DLD1 (cell line): ENCODE measurements around the gene FAR2.
"Not testable (repeated sequence)": the region's sequence is repeated elsewhere in the genome, so short reads cannot be mapped to it uniquely, and the experiment has no call there.

Experiments
- in situ Hi-C: cut with HindIII; loops from 2 replicates; pipeline ENCODE4 v1.10.0; 2017; ENCODE audit warnings: low sequenced_read_pairs

Gene FAR2

GRCh38 chr12:29148911-29149690, at the start of gene FAR2:
Gene FAR2 (plus strand): TSS chr12:29149278. CDS start chr12:29270450, 121,172 bp downstream.
- in situ Hi-C loops = no loop called here

GRCh38 chr12:29102741-29103140, 46.3 kb upstream of the FAR2 start:
- in situ Hi-C loops = no loop called here

GRCh38 chr12:29103539-29103974, 45.5 kb upstream of the FAR2 start:
- in situ Hi-C loops = no loop called here

GRCh38 chr12:29104516-29104915, 44.6 kb upstream of the FAR2 start:
- in situ Hi-C loops = no loop called here

GRCh38 chr12:29110506-29111442, 38.3 kb upstream of the FAR2 start:
- in situ Hi-C loops = no loop called here

- in situ Hi-C loops = no loop called here
Measured at GRCh38 chr12:29113101-29113500, 36.0 kb upstream of the FAR2 start.

GRCh38 chr12:29116414-29116813, 32.7 kb upstream of the FAR2 start:
- in situ Hi-C loops = no loop called here

GRCh38 chr12:29131539-29131938, 17.5 kb upstream of the FAR2 start:
- in situ Hi-C loops = no loop called here

GRCh38 chr12:29132316-29132715, 16.8 kb upstream of the FAR2 start:
- in situ Hi-C loops = no loop called here

GRCh38 chr12:29133181-29133580, 15.9 kb upstream of the FAR2 start:
- in situ Hi-C loops = no loop called here

- in situ Hi-C loops = no loop called here
Measured at GRCh38 chr12:29133680-29134079, 15.4 kb upstream of the FAR2 start.

GRCh38 chr12:29138256-29138655, 10.8 kb upstream of the FAR2 start:
- in situ Hi-C loops = not testable (repeated sequence)

- in situ Hi-C loops = not testable (repeated sequence)
Measured at GRCh38 chr12:29138855-29139254, 10.2 kb upstream of the FAR2 start.

GRCh38 chr12:29145372-29146170, 3.5 kb upstream of the FAR2 start:
- in situ Hi-C loops = no loop called here

GRCh38 chr12:29146196-29146595, 2.9 kb upstream of the FAR2 start:
- in situ Hi-C loops = no loop called here

GRCh38 chr12:29147731-29148595, 1.1 kb upstream of the FAR2 start:
- in situ Hi-C loops = no loop called here

GRCh38 chr12:29148596-29148910, 525 bp upstream of the FAR2 start:
- in situ Hi-C loops = no loop called here

GRCh38 chr12:29149691-29150281, 708 bp downstream of the FAR2 start:
- in situ Hi-C loops = no loop called here

GRCh38 chr12:29150462-29150861, 1.4 kb downstream of the FAR2 start:
- in situ Hi-C loops = no loop called here
